Sigmoid colon (tissue), 7 donors: ENCODE data around the gene RBM47. TPM values are rescaled to one million over a fixed set of nuclear protein-coding genes. Genes with fewer than 3 reads are reported as not detected.

Experiments used
- DNase-seq: peaks from one replicate; pipeline ENCODE4 v3.0.0-alpha.2; 2019
- H3K27ac ChIP-seq, 4 donors: fragments of 200-600 bp; sonication (generic); one replicate each; pipeline ENCODE4 v1.5.1; 2016 to 2019; ENCODE audit warnings: mild to moderate bottlenecking in 1 of 4
- H3K27me3 ChIP-seq, 3 donors: fragments of 200-600 bp; sonication (generic); one replicate each; pipeline ENCODE4 v1.5.1; 2019; ENCODE audit warnings: mild to moderate bottlenecking in 1 of 3
- H3K36me3 ChIP-seq, 4 donors: fragments of 200-600 bp; sonication (generic); one replicate each; pipeline ENCODE4 v1.5.1; 2016 to 2019
- H3K4me1 ChIP-seq, 4 donors: fragments of 200-600 bp; sonication (generic); one replicate each; pipeline ENCODE4 v1.5.1; 2017 to 2019
- H3K4me3 ChIP-seq, 4 donors: fragments of 200-600 bp; sonication (generic); one replicate each; pipeline ENCODE4 v1.5.1; 2017 to 2019; ENCODE audit warnings: mild to moderate bottlenecking in 2 of 4, moderate library complexity in 1 of 4
- H3K9me3 ChIP-seq, 4 donors: fragments of 200-600 bp in 3 of 4; sonication (generic) in 3 of 4; one replicate each; pipeline versions ENCODE4 v1.5.1 to v1.6.1; 2013 to 2019
- EP300 ChIP-seq, 4 donors: sonication (generic); formaldehyde crosslinking; IDR thresholded peaks; one replicate each; pipeline ENCODE4 v1.6.1; 2017; ENCODE audit warnings: antibody characterized with exemption in 4 of 4
- POLR2A ChIP-seq, 2 donors: fragments of 450-650 bp; IDR thresholded peaks; one replicate each; pipeline ENCODE4 v1.6.1; 2016; ENCODE audit warnings: antibody characterized with exemption in 2 of 2, mild to moderate bottlenecking in 2 of 2, moderate library complexity in 2 of 2
- POLR2AphosphoS5 ChIP-seq, 4 donors: sonication (generic); formaldehyde crosslinking; IDR thresholded peaks; one replicate each; pipeline ENCODE4 v1.6.1; 2017; ENCODE audit warnings: antibody characterized with exemption in 4 of 4
- WGBS, 2 donors: extraction: QIAGEN DNeasy Blood & Tissue Kit; methylation state at CpG; one replicate each; pipeline ENCODE4 v1.1.7; 2013; 5-methylcytosine and 5-hydroxymethylcytosine counted together
- intact Hi-C: fragments of 100-400 bp; cut with DNase I; formaldehyde crosslinking; loops from one replicate; pipeline ENCODE4 v1.15.1; 2023
- polyA plus RNA-seq, 3 donors: library from polyadenylated mRNA; stranded (reverse); fragments of 200-250 nt; gene quantifications; one replicate each; pipeline ENCODE4 v1.2.3, GENCODE V29; 2013
- total RNA-seq, 4 donors: library from RNA; depleted of rRNA; stranded (reverse); fragments of >200 nt; gene quantifications; one replicate each; pipeline ENCODE4 v1.1.0, GENCODE V29; 2016
- TF ChIP-seq, protein P1 (sequence below), 4 experiments: fragments of 450-650 bp in 3 of 4; fragments of 200-600 bp in 1 of 4; IDR thresholded peaks; one replicate each; pipeline ENCODE4 v1.5.1; 2016 to 2019; ENCODE audit warnings: antibody characterized with exemption in 4 of 4, mild to moderate bottlenecking in 3 of 4, moderate library complexity in 2 of 4
- donor health status: healthy with polysubstance abuse.
- donor health status: Bipolar disorder and iron deficiency.
- donor health status: healthy.

Gene RBM47
- total and polyA plus RNA-seq, 7 donors = 7.2 to 148 (median 21.2) TPM

DNA sequence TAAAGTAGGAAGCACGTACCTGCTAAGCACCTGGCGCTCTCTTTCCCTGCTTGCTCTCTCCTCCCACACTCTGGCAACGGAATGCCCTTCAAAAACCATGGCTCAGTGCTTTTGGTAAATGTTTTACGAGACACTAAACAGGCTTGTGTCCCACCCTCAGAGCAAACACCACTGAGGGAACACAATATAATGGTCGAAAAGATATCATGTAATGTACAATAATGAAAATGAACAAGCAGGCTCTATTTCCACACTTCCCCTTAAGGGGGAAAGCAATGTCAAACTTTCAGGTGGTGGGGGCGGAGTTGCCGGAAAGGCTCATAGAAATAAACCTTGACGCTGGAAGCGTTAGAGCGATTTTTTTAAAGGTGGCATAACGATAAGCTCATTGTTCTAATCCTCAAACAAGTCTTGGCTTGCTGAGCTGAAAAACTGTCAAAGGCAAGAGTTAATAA lies 115.1 kb downstream of the RBM47 start:
- Histone ChIP-seq H3K4me3 (no peak overlapping the region), H3K36me3 (no peaks in the 10 kb centered on the region)

DNA sequence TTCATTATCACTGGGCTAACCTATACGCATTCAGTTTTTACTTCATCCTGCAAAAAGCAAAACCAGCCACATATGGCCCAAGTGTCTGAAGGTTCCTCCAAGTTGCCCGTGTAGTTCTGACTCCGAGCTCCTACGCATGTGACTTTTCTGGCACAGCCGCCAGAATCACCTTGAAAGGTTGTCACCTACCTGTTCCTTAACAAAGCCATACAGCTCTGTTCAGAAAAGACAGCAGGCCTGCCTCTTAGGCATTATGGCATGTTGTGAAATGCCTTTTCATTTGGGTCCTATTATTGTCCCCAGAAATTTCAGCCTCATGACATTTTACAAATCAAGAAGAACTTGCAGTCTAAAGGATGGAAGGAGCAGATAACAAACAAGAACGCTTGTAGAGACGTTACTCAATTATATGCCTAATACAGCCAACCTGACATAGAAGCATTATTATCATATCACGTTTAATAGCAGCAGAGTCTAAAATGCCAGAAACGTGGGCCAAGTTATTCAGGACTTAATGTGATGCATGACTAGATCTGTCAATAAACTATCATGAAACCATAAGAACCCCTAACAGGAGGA lies 118.5 kb downstream of the RBM47 start:
- H3K4me1 ChIP-seq = no peaks in the 10 kb centered on the region
- TF ChIP-seq, protein P1, sequence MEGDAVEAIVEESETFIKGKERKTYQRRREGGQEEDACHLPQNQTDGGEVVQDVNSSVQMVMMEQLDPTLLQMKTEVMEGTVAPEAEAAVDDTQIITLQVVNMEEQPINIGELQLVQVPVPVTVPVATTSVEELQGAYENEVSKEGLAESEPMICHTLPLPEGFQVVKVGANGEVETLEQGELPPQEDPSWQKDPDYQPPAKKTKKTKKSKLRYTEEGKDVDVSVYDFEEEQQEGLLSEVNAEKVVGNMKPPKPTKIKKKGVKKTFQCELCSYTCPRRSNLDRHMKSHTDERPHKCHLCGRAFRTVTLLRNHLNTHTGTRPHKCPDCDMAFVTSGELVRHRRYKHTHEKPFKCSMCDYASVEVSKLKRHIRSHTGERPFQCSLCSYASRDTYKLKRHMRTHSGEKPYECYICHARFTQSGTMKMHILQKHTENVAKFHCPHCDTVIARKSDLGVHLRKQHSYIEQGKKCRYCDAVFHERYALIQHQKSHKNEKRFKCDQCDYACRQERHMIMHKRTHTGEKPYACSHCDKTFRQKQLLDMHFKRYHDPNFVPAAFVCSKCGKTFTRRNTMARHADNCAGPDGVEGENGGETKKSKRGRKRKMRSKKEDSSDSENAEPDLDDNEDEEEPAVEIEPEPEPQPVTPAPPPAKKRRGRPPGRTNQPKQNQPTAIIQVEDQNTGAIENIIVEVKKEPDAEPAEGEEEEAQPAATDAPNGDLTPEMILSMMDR (IDR thresholded peaks at IDR 0.05) = no peak
- TF ChIP-seq POLR2A (IDR thresholded peaks at IDR 0.05) (no peak), EP300 (IDR thresholded peaks at IDR 0.05) (no peak), POLR2AphosphoS5 (IDR thresholded peaks at IDR 0.05) (no peak)
- H3K27ac ChIP-seq = no peak overlapping the region
- H3K4me3 ChIP-seq = no peak overlapping the region
- DNase-seq = no peak
- H3K9me3 ChIP-seq = no peaks in the 10 kb centered on the region
- no peaks in the 10 kb centered on the region for H3K27me3 ChIP-seq
- H3K36me3 ChIP-seq = no peaks in the 10 kb centered on the region
- WGBS, 2 donors = 20 to 73% methylated on average over 9 of the region's 9 CpGs
- intact Hi-C loops = no loop called here

More for the DNA sequence above, 115.1 kb downstream of the RBM47 start:
- no peak overlapping the region for H3K27ac ChIP-seq
- TF ChIP-seq, protein P1 (IDR thresholded peaks at IDR 0.05) = no peak
- peak in 1 of 4 donors; percentile 45 for TF ChIP-seq POLR2AphosphoS5 (IDR thresholded peaks at IDR 0.05)
- H3K9me3 ChIP-seq = no peaks in the 10 kb centered on the region
- intact Hi-C loops = no loop called here
- 13 to 57% methylated on average over 11 of the region's 11 CpGs for WGBS, 2 donors
- H3K27me3 ChIP-seq = no peaks in the 10 kb centered on the region
- no peak for DNase-seq
- H3K4me1 ChIP-seq = no peaks in the 10 kb centered on the region

DNA sequence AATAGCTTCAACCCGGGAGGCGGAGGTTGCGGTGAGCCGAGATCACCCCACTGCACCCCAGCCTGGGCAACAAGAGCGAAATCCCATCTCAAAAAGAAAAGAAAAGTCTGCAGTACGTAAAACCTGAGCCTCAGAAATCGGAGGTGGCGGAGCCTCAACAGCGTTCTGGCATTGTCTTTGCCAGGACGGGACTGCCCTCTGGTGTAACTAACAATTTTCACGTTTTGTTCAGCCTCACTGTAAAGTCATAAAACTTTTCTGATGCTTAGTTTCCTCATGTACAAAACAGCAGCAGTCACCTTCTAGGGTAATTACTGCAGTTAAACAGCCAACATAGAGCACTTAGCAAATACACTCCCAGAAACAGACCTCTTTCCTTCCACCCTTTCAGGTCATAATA lies 121.7 kb downstream of the RBM47 start:
- no peak overlapping the region for H3K4me3 ChIP-seq
- no peak overlapping the region for H3K27ac ChIP-seq
- no peaks in the 10 kb centered on the region for H3K9me3 ChIP-seq
- intact Hi-C loops = no loop called here
- no peaks in the 10 kb centered on the region for H3K4me1 ChIP-seq
- TF ChIP-seq, protein P1 (IDR thresholded peaks at IDR 0.05) = no peak
- TF ChIP-seq EP300 (IDR thresholded peaks at IDR 0.05) (no peak), POLR2A (IDR thresholded peaks at IDR 0.05) (no peak), POLR2AphosphoS5 (IDR thresholded peaks at IDR 0.05) (no peak)
- no peaks in the 10 kb centered on the region for H3K27me3 ChIP-seq
- WGBS, 2 donors = 23 to 69% methylated on average over 11 of the region's 11 CpGs
- DNase-seq = no peak
- H3K36me3 ChIP-seq = no peaks in the 10 kb centered on the region

DNA sequence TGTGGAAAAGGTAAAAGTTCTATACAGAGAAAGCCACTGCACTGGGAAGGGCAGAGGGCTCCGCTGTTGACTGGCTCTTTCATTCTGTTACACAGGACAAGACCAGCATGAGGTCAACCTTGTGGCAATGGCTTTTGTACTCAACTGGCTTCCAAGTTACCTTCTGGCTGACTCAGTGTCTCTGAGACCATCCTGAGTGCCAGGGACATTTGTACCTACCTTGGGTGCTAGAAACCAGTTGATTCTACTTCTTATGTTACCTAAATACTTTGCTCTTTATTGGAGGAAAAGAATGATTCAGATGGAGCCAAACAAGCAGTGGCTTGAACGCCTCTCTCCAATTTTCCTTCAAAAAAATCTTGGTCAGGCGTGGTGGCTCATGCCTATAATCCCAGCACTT lies 123.2 kb downstream of the RBM47 start:
- intact Hi-C loops = no loop called here
- TF ChIP-seq POLR2A (IDR thresholded peaks at IDR 0.05) = no peak
- TF ChIP-seq, protein P1 (IDR thresholded peaks at IDR 0.05) = no peak
- no peak for TF ChIP-seq POLR2AphosphoS5 (IDR thresholded peaks at IDR 0.05)
- TF ChIP-seq EP300 (IDR thresholded peaks at IDR 0.05) = no peak
- no peaks in the 10 kb centered on the region for H3K36me3 ChIP-seq
- H3K27me3 ChIP-seq = no peaks in the 10 kb centered on the region
- H3K4me3 ChIP-seq = no peak overlapping the region
- no peaks in the 10 kb centered on the region for H3K4me1 ChIP-seq
- no peak overlapping the region for H3K27ac ChIP-seq
- WGBS, 2 donors = 81 to 88% methylated on average over 3 of the region's 3 CpGs
- no peak for DNase-seq
- no peaks in the 10 kb centered on the region for H3K9me3 ChIP-seq

DNA sequence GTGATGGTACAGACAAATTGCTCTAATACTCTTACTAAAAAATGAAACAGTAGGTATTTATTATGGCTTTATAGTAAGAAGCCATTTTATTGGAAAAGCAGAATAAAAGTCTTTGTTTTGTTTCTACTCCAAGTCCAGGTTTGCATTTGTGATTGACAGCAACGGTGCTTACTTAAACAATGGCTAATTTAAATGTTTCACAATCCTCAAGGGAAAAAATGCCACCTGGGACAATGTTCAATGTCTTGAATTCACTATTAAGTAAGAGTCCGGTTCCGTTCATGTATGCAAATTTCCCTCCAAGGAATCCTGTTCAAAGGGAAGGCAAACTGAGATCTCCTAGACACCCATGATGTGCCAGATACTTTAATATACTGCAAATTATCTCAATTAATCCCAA lies 123.6 kb downstream of the RBM47 start:
- Histone ChIP-seq H3K27ac (no peak overlapping the region), H3K9me3 (no peaks in the 10 kb centered on the region), H3K36me3 (no peaks in the 10 kb centered on the region), H3K4me1 (no peaks in the 10 kb centered on the region), H3K4me3 (no peak overlapping the region), H3K27me3 (no peaks in the 10 kb centered on the region)
- no peak for TF ChIP-seq POLR2AphosphoS5 (IDR thresholded peaks at IDR 0.05)
- intact Hi-C loops = no loop called here
- DNase-seq = no peak
- WGBS, 2 donors = 13 to 56% methylated on average over 3 of the region's 3 CpGs
